NCI-H446 treated with DMSO at 0.1 percent for 48 hours (cell line): ENCODE data around the gene SPAG16.
A peak's percentile ranks its signal among the peaks of the same experiment; 100 is the strongest.
"Not testable (repeated sequence)": the region's sequence is repeated elsewhere in the genome, so short reads cannot be mapped to it uniquely, and the experiment has no call there.

Experiments used
- DNase-seq: peaks from one replicate; lab custom pipeline; 2025; lab: John Stamatoyannopoulos, UW

Gene SPAG16

GRCh38 chr2:213271947-213272346, 12.3 kb upstream of the SPAG16 start:
- DNase-seq = no peak

GRCh38 chr2:213274143-213274542, 10.1 kb upstream of the SPAG16 start:
- no peak for DNase-seq

- DNase-seq = no peak
Observed at GRCh38 chr2:213275265-213275664, 9.0 kb upstream of the SPAG16 start.

GRCh38 chr2:213277134-213277533, 7.1 kb upstream of the SPAG16 start:
- not testable (repeated sequence) for DNase-seq

- no peak for DNase-seq
Observed at GRCh38 chr2:213279116-213279620, 5.1 kb upstream of the SPAG16 start.

GRCh38 chr2:213279971-213280370, 4.3 kb upstream of the SPAG16 start:
- peak; percentile 19 for DNase-seq

- no peak for DNase-seq
Observed at GRCh38 chr2:213281156-213281555, 3.1 kb upstream of the SPAG16 start.

GRCh38 chr2:213285404-213285803, 1.1 kb downstream of the SPAG16 start:
- no peak for DNase-seq

GRCh38 chr2:213286161-213286560, 1.9 kb downstream of the SPAG16 start:
- DNase-seq = no peak

- no peak for DNase-seq
Observed at GRCh38 chr2:213288913-213289700, 4.8 kb downstream of the SPAG16 start.

GRCh38 chr2:213290501-213290900, 6.2 kb downstream of the SPAG16 start:
- no peak for DNase-seq

- no peak for DNase-seq
Observed at GRCh38 chr2:213296270-213296669, 12.0 kb downstream of the SPAG16 start.

GRCh38 chr2:213306316-213306942, 22.2 kb downstream of the SPAG16 start:
- peak; percentile 96 for DNase-seq

- DNase-seq = peak; percentile 27
Observed at GRCh38 chr2:213315168-213315876, 31.1 kb downstream of the SPAG16 start.

GRCh38 chr2:213316001-213316735, 31.9 kb downstream of the SPAG16 start:
- DNase-seq = peak; percentile 84

- no peak for DNase-seq
Observed at GRCh38 chr2:213317929-213318328, 33.7 kb downstream of the SPAG16 start.

- no peak for DNase-seq
Observed at GRCh38 chr2:213320604-213321003, 36.3 kb downstream of the SPAG16 start.

GRCh38 chr2:213336253-213336770, 52.0 kb downstream of the SPAG16 start:
- DNase-seq = no peak

GRCh38 chr2:213353419-213353818, 69.2 kb downstream of the SPAG16 start:
- DNase-seq = no peak

- DNase-seq = no peak
Observed at GRCh38 chr2:213376644-213377043, 92.4 kb downstream of the SPAG16 start.

GRCh38 chr2:213407027-213407426, 122.8 kb downstream of the SPAG16 start:
- not testable (repeated sequence) for DNase-seq
